Prostate gland (tissue), 2 donors: Measurements from ENCODE around the gene FAM43A.

Experiments
- POLR2AphosphoS5 ChIP-seq: sonication (generic); formaldehyde crosslinking; IDR thresholded peaks from one replicate; pipeline ENCODE4 v1.6.1; 2017; ENCODE audit warnings: antibody characterized with exemption
- TF ChIP-seq, protein P1 (sequence below), 4 experiments: fragments of 200-600 bp in 2 of 4; fragments of 450-650 bp in 2 of 4; sonication (generic) in 2 of 4; IDR thresholded peaks; 1 replicate in 3 of 4; 2 replicates in 1 of 4; pipeline ENCODE4 v1.5.1; 2016 to 2019; ENCODE audit warnings: antibody characterized with exemption in 4 of 4, mild to moderate bottlenecking in 2 of 4, moderate library complexity in 2 of 4

DNA sequence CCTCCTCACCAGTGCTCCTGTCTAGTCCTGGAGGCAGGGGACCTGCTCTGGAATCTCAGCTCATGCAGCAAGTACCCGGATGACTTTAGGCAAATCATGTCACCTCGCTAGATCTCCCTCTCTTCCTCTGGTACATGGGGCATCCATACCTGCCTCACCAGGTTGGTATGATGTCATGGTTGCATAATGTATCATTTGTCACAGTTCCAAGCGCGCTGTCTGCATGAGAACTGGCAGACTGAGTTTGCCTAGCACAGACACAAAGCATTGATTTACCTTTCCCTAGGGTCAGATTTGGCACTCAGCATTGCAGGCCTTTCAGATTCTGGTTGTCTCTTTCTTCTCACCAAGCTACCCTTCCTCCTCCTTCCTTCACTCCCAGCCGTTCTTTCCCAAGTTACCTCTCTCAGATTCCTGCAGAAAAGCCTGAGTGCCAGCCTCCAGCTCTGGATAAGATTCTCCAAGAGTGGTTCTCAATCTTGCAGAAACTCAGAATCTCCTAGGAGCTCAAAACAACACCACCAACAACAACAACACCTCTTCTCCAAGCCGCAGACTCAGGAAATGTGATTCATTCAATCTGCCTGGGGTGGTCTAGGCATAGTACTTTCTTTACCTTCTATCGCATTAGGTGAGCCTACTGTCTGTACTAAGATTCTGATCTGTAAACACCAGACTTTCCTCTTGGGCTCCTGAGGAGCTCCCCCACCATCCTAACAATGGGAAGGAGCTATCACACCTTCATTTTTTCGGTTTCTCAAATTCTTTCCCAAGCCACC lies 29.5 kb downstream of the FAM43A start:
- TF ChIP-seq, protein P1, sequence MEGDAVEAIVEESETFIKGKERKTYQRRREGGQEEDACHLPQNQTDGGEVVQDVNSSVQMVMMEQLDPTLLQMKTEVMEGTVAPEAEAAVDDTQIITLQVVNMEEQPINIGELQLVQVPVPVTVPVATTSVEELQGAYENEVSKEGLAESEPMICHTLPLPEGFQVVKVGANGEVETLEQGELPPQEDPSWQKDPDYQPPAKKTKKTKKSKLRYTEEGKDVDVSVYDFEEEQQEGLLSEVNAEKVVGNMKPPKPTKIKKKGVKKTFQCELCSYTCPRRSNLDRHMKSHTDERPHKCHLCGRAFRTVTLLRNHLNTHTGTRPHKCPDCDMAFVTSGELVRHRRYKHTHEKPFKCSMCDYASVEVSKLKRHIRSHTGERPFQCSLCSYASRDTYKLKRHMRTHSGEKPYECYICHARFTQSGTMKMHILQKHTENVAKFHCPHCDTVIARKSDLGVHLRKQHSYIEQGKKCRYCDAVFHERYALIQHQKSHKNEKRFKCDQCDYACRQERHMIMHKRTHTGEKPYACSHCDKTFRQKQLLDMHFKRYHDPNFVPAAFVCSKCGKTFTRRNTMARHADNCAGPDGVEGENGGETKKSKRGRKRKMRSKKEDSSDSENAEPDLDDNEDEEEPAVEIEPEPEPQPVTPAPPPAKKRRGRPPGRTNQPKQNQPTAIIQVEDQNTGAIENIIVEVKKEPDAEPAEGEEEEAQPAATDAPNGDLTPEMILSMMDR (IDR thresholded peaks at IDR 0.05) = no peak
- TF ChIP-seq POLR2AphosphoS5 = no peak
